ENCODE results near the gene PHC2. TPM values are rescaled to one million over a fixed set of nuclear protein-coding genes. Genes with fewer than 3 reads are reported as not detected.
A peak's percentile ranks its signal among the peaks of the same experiment; 100 is the strongest.

PHC2 gene
- total RNA-seq, 1 experiment from 2014 or later = 87.9 TPM

DNA sequence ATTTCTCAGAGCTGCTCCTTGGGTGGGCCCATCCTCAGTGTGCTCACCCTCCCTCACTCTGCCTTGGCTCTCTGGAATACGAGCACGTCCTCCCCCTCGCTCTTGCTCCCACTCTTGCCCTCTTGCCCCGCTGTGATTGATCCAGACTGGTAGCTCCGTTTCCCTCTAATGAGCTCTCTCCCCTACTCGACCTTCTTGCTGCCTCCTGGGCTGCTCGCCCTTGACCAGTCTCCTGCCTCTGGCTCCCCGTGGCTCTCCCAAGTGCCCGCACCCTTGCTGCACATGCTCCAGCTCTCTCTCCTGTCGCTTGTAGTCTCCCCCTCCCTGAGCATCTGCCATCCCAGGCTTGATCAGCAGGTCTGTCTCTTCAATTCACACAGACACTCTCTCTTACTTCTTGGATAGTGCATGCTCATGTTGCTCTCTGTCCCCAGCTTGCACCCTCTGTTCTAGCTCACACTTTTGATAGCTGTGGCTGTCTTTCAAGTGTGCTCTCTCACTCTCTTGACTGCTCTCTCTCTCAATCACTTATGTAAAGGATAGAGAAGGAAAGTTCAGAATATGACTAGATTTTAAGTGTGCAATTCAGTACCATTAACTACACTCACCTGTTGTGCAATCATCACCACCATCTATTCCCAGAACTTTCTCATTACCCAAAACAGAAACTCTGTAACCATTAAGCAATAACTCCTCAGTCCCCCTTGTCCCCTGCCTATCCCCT is 51.1 kb downstream of the PHC2 start:
- Histone ChIP-seq H3K4me1 (peaks cover 42% of the 10 kb centered on the region), H3K4me3 (no peak overlapping the region), H3K27ac (no peak overlapping the region), H3K27me3 (no peaks in the 10 kb centered on the region), H3K36me3 (no peaks in the 10 kb centered on the region), H3K9me3 (replicated peaks) (no peaks in the 10 kb centered on the region)
- peak in 1 of 2 experiments; percentile 34 for DNase-seq

DNA sequence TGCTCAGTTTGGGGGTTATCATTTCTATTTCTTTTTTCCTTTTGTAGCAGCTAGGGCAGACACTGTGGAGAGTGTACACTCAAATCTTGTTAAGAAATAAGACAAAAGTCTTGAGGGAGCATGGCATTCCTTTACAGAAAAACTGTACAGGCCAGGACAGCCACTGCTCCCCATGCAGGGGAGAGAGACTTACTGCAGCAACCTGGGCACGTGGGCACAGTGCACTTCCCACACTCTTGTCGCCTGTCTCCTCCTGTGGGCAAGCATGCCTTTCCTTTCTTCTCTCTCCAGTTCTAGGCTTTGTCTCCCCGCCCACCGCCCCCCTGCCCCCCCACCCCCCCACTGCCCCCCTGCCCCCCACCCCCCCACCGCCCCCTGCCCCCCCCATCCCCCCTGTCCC is 51.9 kb downstream of the PHC2 start:
- H3K4me3 ChIP-seq = no peak overlapping the region
- no peak overlapping the region for H3K27ac ChIP-seq
- DNase-seq = no peak
- H3K4me1 ChIP-seq = peaks cover 42% of the 10 kb centered on the region
- no peaks in the 10 kb centered on the region for H3K9me3 ChIP-seq (replicated peaks)
- H3K36me3 ChIP-seq = no peaks in the 10 kb centered on the region
- H3K27me3 ChIP-seq = no peaks in the 10 kb centered on the region

- DNase-seq = no peak
- H3K27me3 ChIP-seq = no peaks in the 10 kb centered on the region
Observed at GRCh38 chr1:33378524-33378923, 52.4 kb downstream of the PHC2 start.

DNA sequence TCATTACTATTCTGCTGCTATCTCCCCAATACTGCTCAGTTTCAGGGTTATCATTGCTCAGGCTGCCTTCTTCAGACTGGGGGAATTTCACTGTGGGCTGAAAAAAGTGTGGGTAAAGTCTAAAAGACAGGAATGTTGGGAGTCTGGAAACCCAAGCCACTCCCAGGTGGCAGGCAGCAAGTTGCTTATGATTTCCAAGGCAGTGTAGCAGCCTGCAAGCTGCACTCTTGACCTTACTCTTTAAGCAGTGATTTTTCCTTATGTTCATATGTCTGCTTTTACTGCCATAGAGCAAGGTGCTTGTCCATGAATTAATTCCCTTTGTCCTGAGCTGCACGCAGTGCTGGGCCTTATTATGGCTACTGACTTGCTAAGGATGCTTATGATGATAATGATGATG is 53.1 kb downstream of the PHC2 start:
- Histone ChIP-seq H3K27ac (no peak overlapping the region), H3K9me3 (replicated peaks) (no peaks in the 10 kb centered on the region), H3K4me1 (peaks cover 30% of the 10 kb centered on the region), H3K36me3 (no peaks in the 10 kb centered on the region), H3K27me3 (no peaks in the 10 kb centered on the region), H3K4me3 (no peak overlapping the region)
- no peak for DNase-seq

More at GRCh38 chr1:33378524-33378923, 52.4 kb downstream of the PHC2 start:
- H3K4me3 ChIP-seq = no peak overlapping the region
- H3K9me3 ChIP-seq (replicated peaks) = no peaks in the 10 kb centered on the region
- no peak overlapping the region for H3K27ac ChIP-seq
- H3K4me1 ChIP-seq = peaks cover 38% of the 10 kb centered on the region
- no peaks in the 10 kb centered on the region for H3K36me3 ChIP-seq

- no peak overlapping the region for H3K4me3 ChIP-seq
- no peak overlapping the region for H3K27ac ChIP-seq
- H3K4me1 ChIP-seq = peaks cover 26% of the 10 kb centered on the region
- DNase-seq = no peak
- no peaks in the 10 kb centered on the region for H3K9me3 ChIP-seq (replicated peaks)
- H3K27me3 ChIP-seq = no peaks in the 10 kb centered on the region
- H3K36me3 ChIP-seq = no peaks in the 10 kb centered on the region
Observed at GRCh38 chr1:33377013-33377412, 53.9 kb downstream of the PHC2 start.

GRCh38 chr1:33375316-33375715 is 55.6 kb downstream of the PHC2 start:
- Histone ChIP-seq H3K27ac (no peak overlapping the region; the same call in 1 of the 2 replicates), H3K27me3 (no peaks in the 10 kb centered on the region)

DNA sequence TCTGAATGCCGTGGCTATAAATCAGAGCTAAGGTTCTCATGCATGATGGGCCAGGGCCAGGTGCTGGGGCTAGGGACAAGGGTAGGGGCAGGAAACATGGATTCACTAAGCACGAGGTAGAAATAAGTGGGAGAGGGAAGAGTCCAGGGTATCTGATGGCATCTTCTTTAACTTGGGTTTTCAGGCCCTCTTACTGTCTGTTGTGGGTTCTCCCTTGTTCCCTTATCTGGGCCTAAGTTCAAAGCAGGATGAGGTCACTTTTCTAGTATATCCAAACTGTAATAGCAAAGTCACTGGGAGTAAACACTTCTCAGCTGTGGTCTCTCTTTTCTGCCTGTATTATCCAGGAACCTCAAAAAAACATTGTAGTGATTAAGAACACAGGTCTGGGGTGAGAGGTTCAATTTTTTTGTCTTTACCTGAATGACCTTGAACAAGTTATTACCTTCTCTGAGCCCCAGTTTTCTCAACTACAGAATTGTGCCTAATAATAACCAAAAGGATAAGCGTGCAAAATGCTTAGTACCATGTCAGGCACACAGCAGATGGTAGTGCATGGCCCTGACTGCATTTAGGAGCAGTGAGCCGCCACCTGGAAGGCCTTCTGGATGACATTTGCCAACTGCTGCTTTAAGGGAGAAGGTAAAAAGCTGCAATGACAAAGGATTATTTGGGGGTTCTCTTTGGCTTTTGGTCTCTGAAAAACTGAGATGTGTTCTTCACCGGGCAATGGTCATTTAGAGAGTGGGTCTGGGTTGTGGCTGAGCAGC is 56.4 kb downstream of the PHC2 start:
- H3K4me1 ChIP-seq = peaks cover 12% of the 10 kb centered on the region
- no peaks in the 10 kb centered on the region for H3K27me3 ChIP-seq
- no peaks in the 10 kb centered on the region for H3K36me3 ChIP-seq
- peak overlapping the region; percentile 23 for H3K27ac ChIP-seq
- DNase-seq = peak in 1 of 2 experiments; percentile 33
- H3K4me3 ChIP-seq = no peak overlapping the region
- no peaks in the 10 kb centered on the region for H3K9me3 ChIP-seq (replicated peaks)

More at GRCh38 chr1:33375316-33375715, 55.6 kb downstream of the PHC2 start:
- DNase-seq = no peak
- Histone ChIP-seq H3K4me3 (no peak overlapping the region), H3K4me1 (peaks cover 12% of the 10 kb centered on the region), H3K9me3 (replicated peaks) (no peaks in the 10 kb centered on the region), H3K36me3 (no peaks in the 10 kb centered on the region)

GRCh38 chr1:33373606-33374005 is 57.3 kb downstream of the PHC2 start:
- H3K36me3 ChIP-seq = no peaks in the 10 kb centered on the region
- no peaks in the 10 kb centered on the region for H3K27me3 ChIP-seq
- peaks cover 12% of the 10 kb centered on the region for H3K4me1 ChIP-seq
- no peaks in the 10 kb centered on the region for H3K9me3 ChIP-seq (replicated peaks)
- DNase-seq = no peak
- no peak overlapping the region for H3K27ac ChIP-seq
- H3K4me3 ChIP-seq = no peak overlapping the region

GRCh38 chr1:33372677-33373076 is 58.2 kb downstream of the PHC2 start:
- H3K27me3 ChIP-seq = no peaks in the 10 kb centered on the region
- no peak for DNase-seq

GRCh38 chr1:33372162-33372561 is 58.7 kb downstream of the PHC2 start:
- Histone ChIP-seq H3K9me3 (replicated peaks) (no peaks in the 10 kb centered on the region), H3K36me3 (no peaks in the 10 kb centered on the region), H3K4me3 (no peak overlapping the region), H3K4me1 (peaks cover 16% of the 10 kb centered on the region), H3K27me3 (no peaks in the 10 kb centered on the region), H3K27ac (no peak overlapping the region)
- no peak for DNase-seq

More at GRCh38 chr1:33372677-33373076, 58.2 kb downstream of the PHC2 start:
- H3K27ac ChIP-seq = no peak overlapping the region
- H3K4me3 ChIP-seq = no peak overlapping the region
- H3K9me3 ChIP-seq (replicated peaks) = no peaks in the 10 kb centered on the region
- H3K36me3 ChIP-seq = no peaks in the 10 kb centered on the region
- peaks cover 12% of the 10 kb centered on the region for H3K4me1 ChIP-seq

- H3K4me3 ChIP-seq = no peak overlapping the region
- no peaks in the 10 kb centered on the region for H3K27me3 ChIP-seq
- no peak for DNase-seq
- no peaks in the 10 kb centered on the region for H3K36me3 ChIP-seq
- no peak overlapping the region for H3K27ac ChIP-seq
- H3K9me3 ChIP-seq (replicated peaks) = no peaks in the 10 kb centered on the region
- peaks cover 18% of the 10 kb centered on the region for H3K4me1 ChIP-seq
Observed at GRCh38 chr1:33371334-33371733, 59.6 kb downstream of the PHC2 start.

DNA sequence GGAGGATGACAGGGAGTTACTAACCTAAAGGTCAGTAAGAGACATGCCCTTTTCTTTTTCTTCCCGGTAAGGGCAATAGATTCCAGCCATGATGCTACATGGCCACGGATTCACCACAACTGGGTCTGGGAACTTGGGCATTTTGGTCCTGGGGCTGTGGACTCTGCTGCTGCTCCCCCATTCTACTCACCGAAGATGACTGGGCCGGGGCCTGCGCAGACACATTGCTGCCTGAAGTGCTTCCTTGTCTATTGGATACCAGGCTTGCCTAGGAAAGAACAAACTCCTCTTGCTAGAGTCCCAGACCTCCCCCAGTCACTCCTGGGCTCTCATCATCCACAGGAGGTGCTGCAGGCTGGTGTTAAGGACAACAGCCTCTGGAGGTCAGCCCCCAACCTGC is 60.1 kb downstream of the PHC2 start:
- no peaks in the 10 kb centered on the region for H3K9me3 ChIP-seq (replicated peaks)
- no peaks in the 10 kb centered on the region for H3K27me3 ChIP-seq
- no peaks in the 10 kb centered on the region for H3K36me3 ChIP-seq
- DNase-seq = no peak
- no peak overlapping the region for H3K4me3 ChIP-seq
- H3K27ac ChIP-seq = no peak overlapping the region
- peaks cover 23% of the 10 kb centered on the region for H3K4me1 ChIP-seq

GRCh38 chr1:33370301-33370700 is 60.6 kb downstream of the PHC2 start:
- Histone ChIP-seq H3K27me3 (no peaks in the 10 kb centered on the region), H3K4me3 (no peak overlapping the region), H3K36me3 (no peaks in the 10 kb centered on the region), H3K27ac (no peak overlapping the region), H3K4me1 (peaks cover 29% of the 10 kb centered on the region), H3K9me3 (replicated peaks) (no peaks in the 10 kb centered on the region)
- DNase-seq = no peak

DNA sequence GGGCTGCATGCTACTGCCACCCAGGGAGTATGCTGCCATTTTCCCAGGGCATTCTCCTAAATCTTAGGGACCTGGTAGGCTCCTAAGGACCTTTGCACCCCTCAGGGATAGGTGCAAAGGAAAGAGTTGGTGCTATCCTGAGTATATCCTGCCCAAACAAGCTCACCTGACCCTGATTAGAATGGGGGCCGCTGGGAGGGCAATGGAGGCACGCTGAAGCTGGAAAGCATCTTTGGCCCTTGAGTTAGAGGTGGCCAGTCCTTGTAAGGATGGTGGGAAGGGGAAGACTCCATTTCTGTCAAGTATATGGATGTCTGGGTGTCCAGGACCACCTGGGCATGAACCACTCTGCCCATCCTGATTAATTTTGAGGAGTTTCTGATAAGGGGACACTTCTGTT is 61.1 kb downstream of the PHC2 start:
- Histone ChIP-seq H3K27ac (no peak overlapping the region), H3K4me1 (peaks cover 30% of the 10 kb centered on the region), H3K36me3 (no peaks in the 10 kb centered on the region), H3K4me3 (no peak overlapping the region), H3K9me3 (replicated peaks) (no peaks in the 10 kb centered on the region), H3K27me3 (no peaks in the 10 kb centered on the region)
- DNase-seq = no peak

- no peak for DNase-seq
- Histone ChIP-seq H3K36me3 (no peaks in the 10 kb centered on the region), H3K4me1 (peaks cover 30% of the 10 kb centered on the region), H3K27ac (no peak overlapping the region), H3K4me3 (no peak overlapping the region), H3K9me3 (replicated peaks) (no peaks in the 10 kb centered on the region), H3K27me3 (no peaks in the 10 kb centered on the region)
Observed at GRCh38 chr1:33369081-33369480, 61.8 kb downstream of the PHC2 start.
